OCI-M1 (cell line): ENCODE measurements around the gene SNAI3.

Source experiments
- DNase-seq: peaks from one replicate; lab custom pipeline; 2025; lab: John Stamatoyannopoulos, UW

Gene SNAI3

DNA sequence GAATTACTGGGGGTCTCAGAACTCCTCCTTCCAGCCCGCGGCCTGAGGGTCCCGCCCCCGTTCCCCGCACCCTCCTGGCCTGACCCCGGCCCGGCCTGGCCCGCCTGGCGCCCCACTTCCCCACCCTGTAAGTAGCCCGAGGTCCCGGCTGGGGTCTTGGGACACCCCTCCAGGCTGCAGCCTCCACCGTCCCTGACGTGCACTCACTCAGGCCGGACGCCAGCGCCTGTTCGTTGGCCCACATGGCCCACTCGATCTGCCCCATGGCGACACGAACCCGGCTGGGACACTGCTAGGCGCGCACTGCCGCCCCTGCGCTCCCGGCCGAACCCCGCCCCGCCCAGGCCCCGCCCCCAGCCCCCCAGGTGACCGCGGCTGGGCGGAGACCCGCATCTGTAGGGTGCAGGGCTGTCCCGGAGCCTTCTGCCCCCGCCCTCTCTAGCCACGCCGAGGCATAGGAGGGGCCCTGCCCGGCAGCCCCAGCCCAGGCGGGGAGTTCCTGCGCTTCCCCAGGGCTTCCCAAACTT lies 35.5 kb downstream of the SNAI3 start, which contains the start of gene CYBA:
TSS of gene CYBA (minus strand) at position 305 of the 527 bp plus-strand sequence. CDS start at position 265, 40 bp downstream.
- DNase-seq = peak; percentile 68

DNA sequence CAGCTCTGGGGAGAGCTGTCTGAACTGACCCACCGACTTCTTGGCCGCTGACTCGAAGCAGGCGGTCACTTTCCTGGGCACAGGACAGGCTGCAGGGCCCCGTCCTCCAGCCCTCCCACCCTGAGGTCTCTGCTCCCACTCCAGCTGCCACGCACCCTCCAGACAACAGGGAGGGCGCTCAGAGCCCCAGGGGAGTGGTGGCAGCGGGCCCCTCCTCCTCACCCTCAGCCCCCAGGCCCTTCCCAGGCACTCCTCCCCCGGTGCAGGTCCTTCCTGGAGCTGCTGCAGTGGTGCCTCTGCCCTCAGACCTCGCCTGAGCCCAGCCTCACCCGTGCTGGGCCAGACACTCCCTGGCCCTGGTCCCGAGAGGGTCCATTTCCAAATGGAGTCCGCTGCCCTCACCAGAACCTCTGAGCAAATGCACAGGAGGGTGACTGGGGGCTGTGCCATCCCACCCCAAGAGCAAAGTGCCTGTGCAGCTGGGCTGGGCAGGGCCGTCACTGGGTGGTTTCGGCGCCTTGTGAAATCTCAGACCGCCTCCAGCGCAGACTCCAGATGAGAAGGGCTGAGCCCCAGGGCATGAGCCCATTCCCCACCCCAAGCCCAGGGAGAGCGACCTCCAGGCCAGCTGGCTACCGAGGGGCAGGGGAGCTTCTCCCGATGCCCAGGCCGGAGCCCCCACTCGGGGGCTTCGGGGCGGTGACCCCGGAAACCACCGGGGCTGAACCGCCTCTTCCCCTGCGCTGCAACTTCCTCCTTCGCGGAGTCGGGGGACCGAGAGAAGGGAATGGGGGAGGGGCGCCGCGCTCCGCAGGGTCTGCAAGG lies 36.2 kb downstream of the SNAI3 start:
- DNase-seq = peak; percentile 64

DNA sequence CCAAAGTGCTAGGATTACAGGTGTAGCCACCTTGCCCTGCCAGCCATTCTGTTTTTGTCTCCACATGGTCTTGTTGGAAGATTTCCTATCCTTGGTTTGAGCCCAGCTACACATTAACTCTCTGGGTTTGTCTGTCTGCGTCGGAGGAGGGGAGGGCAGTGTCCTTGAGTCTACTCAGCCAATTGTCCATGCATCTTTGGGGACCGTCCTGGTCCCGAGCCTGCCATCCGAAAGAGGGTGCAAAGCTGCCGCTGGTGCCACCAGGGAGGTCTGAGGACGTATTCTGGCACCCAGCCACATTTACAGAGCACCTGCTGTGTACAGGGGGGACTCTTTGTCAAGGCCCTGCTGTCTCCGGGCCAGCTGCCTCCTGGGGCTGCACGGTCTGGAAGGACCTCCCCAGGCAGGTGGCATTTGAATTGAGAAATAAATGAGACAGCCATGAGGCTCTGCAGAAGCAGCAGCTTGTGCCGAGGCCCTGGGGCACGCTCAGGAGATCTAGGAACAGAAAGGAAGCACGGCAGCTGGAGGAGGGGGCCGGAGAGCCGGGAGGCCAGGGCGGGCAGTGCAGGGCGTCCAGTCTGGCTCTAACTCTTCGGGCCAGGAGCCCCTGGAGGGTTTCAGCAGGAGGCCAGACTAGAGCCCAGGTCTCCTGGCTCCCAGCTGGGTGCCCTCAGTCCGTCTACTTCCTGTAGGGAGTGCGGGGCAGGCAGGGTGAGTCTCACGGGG lies 36.9 kb downstream of the SNAI3 start:
- no peak for DNase-seq

DNA sequence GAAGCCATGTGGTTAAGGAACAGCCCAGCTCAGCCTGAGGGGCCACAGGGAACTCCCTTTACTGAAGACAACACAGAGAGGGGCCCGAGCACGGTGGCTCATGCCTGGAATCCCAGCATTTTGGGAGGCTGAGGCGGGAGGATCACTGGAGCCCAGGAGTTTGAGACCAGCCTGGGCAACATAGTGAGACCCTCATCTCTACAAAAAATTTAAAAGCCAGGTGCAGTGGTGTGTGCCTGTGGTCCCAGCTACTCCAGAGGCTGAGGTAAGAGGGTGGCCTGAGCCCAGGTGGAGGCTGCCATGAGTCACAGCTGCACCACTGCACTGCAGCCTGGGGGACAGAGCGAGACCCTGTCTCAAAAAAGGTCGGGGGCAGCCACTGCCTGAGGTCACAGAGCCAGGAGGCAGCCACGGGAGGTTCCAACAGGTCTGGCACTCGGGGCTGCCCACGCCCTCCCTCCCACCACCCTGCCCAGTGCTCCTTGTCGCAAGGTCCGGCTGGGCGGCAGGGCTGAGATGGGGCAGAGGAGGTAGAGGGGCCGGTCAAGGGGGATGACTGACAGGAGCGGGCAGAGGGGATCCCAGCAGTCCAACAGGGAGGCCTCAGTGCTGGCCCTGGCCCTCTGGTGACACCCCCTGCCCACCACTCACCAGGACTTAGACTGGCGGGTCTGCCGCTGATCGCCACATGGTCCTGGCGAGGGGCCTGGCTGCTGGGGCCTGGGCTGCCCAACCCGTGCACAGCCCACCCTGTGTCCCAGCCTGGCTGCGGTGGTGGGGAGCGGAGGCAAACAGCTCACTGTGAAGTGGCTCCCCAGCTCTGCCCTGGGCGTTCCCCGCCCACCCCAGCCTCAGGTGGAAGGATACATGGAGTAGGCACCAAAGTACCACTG lies 38.9 kb downstream of the SNAI3 start:
- DNase-seq = no peak

DNA sequence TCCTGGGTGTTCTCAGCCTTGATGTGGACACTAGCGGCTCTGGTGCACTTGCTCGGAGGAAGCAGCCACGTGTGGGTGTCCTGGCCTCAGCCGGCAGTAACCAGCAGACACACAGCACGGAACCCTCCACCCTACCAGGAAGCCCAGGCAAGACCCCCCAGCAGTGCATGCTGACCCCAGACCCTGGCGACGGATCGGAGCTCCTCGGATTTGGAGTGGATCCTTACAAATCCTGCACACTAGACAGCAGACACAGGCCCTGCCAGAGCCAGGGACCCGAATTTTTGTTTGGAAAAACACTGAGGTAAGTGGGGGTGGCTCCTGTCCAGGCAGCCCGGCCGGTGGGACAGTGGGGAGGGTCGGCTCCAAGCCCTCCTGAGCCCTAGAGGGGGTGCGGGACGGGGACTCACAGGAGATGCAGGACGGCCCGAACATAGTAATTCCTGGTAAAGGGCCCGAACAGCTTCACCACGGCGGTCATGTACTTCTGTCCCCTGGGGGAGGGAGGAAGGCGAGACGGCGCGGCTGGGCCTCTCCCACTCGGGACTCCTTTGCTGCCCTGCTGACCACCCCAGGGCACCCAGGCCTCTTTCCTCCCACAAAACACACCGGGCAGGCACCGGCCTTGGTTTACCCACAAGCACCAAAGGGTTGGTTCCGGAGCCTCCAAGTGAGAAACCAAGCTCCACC lies 39.8 kb downstream of the SNAI3 start:
- DNase-seq = no peak

DNA sequence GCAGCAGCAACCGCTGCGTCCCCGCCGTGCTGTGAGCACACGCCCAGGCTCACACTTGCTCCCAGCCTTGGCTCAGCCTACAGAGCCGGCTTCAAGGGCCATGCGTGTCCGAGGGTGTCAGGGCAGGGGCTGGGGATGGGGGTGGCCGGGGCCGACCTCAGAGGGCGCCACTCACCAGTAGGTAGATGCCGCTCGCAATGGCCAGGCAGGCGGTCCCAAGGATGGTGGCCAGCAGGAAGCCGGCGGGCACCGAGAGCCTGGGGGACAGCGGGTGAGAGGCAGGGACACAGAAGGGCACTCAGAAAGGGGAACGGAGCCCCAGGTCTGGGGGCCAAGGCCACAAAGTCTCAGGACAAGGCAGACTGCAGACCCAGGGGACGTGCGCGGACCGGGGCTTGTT lies 40.4 kb downstream of the SNAI3 start:
- no peak for DNase-seq

DNA sequence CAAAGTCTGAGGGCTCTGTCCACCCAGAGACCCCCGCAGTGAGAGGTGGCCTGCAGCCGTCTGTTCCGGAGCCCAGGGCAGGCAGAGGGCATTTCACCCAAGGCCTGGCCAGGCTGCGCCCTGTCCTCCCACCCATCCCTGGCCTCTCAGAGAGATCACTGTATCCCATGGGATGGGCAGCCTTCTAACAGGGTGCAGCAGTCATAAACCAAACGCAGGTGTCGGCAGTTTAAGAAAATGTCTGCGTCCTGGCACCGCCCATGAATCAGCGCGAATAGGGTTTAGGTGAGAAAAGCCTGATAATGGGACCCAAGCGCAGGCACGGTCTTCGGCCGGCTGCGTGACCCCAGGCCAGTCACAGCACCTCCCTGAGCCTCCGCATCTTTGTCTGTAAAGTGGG lies 40.9 kb downstream of the SNAI3 start:
- DNase-seq = no peak

DNA sequence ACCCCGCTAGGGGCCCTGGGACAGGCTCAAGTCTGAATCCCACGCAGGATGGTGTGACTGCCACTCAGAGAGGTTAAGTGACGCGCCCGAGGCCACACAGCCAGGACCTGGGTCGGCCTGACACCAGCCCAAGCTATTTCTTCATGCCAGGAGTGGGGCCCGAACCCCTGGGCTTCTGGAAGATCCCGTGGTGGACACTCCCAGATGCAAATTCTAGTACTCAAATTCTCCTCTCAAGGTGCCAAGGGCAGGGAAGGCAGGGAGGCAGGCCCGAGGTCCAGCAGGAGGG lies 42.7 kb downstream of the SNAI3 start:
- DNase-seq = no peak

DNA sequence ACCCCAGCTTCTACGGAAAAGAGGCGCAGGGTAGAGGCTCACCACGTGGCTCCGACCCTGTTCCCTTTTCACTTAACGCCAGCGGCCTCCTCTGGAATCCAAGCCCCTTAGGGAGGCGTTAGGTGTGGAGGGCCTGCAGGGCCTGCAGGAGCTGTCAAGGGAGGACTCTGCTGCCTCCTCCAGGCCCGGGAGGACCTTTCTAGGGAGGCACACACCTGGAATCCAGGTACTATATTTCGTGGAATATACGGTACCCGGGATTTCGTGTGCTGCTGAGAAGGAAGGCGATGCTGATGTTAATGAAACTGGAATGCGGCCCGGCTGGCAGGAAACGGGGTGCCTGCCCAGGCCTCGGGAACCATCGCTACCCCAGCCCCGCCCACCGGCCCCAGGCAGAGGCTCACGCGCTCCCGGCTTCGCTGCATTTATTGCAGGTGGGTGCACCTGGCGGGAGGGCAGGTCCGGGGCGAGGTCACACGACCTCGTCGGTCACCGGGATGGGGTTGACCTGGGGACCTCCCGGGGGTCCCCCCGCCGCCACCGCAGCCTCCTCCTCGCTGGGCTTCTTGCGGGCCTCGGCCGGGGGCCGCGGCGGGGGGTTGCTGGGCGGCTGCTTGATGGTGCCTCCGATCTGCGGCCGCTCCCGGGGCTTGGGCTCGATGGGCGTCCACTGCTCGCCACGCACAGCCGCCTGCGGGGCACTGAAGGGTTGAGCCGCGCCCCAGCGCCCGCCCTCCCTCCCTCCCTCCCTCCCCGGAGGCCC lies 43.2 kb downstream of the SNAI3 start:
- no peak for DNase-seq

DNA sequence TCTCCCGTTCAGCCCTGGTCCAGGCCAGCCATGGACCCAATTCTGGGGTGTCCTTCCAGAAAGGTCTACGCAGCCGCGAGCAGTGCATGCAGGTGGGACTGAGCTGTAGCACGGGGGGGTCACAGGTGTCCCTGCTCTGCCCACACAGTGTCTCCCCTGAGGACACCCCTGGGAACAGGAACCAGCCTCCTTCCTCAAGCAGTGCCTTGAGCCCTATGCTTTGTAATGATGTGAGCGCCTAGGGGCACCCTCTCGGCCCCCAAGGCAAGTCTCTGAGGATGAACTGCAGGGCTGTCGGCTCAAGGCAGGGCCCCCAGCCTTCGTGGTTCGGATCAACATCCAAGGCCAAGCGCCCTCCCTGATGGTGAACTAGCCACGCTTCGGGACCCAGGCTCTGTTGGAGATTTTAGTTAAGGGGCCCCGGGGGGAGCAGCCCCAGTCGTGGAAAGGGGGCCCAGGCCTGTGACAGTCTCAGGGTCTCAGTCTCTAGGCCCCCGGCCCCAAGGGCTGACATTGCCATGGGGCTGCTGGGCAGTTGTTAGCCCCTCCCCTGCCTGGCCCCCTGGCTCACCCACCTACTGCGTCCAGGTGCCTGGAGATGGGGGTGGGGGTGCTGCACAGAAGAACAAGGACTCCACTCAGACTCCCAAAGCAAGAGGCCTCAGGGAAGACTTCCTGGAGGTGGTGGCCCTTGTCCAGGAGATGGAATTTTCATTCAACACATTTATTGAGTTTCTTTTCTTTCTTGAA lies 45.6 kb downstream of the SNAI3 start:
- DNase-seq = no peak

DNA sequence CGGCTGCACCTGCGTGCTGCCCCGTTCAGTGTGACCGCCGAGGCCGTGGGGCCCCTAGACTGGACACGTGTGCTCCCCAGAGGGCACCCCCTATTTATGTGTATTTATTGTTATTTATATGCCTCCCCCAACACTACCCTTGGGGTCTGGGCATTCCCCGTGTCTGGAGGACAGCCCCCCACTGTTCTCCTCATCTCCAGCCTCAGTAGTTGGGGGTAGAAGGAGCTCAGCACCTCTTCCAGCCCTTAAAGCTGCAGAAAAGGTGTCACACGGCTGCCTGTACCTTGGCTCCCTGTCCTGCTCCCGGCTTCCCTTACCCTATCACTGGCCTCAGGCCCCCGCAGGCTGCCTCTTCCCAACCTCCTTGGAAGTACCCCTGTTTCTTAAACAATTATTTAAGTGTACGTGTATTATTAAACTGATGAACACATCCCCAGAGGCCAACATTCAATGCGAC lies 46.2 kb downstream of the SNAI3 start:
- DNase-seq = no peak

DNA sequence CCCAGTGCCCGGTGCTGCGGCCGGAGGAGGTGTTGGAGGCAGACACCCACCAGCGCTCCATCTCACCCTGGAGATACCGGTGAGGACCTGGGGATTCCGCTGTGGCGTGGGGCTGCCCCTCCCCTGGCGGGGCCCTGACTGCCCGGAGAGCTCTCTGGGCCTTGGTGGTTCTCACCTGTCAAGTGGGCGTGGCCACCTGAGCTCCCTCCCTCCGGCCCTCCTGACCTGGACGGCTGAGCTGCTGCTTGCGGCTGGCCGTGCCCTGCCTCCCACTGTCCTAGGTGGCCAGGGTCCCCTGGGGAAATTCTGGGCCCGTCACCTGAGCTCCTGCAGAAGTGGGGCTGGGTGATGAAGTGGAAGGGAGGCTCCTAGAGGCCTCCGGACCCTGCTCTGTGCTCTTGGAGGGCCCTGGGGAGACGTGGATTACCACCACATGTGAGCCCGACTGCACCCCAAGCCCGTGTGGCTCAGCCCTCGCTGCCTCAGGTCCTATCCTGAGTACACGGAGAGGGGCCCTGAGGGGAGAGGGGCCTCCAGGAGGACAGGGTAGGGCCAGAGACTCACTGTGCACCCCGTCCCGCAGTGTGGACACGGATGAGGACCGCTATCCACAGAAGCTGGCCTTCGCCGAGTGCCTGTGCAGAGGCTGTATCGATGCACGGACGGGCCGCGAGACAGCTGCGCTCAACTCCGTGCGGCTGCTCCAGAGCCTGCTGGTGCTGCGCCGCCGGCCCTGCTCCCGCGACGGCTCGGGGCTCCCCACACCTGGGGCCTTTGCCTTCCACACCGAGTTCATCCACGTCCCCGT lies 46.9 kb downstream of the SNAI3 start:
- no peak for DNase-seq

DNA sequence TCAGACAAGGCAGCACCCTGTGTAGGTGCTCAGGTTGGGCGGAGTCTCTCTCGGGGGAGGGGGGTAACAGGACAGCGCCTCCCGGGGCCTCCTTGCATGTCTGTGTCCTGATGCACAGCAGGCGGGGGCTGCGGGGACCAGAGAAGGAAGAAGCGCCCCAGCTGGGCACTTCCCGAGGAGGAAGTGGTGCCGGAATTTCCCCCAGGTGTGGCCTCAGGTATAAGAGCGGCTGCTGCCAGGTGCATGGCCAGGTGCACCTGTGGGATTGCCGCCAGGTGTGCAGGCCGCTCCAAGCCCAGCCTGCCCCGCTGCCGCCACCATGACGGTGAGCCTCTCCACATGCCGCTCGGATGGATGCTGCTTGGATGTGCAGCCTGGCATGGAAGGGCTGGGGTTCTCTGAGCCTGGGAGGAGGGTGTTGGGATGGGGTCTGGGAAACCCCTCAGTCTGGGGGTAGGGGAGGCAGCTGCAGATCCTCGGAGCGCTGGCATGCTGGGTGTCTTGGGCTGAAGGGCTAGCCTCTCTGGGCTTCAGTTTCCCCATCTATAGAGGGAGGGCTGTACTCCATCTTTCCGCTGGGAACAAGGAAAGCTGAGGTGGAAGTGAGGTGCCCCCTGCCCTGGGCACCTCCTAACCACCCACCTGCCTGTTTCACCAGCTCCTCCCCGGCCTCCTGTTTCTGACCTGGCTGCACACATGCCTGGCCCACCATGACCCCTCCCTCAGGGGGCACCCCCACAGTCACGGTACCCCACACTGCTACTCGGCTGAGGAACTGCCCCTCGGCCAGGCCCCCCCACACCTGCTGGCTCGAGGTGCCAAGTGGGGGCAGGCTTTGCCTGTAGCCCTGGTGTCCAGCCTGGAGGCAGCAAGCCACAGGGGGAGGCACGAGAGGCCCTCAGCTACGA lies 47.7 kb downstream of the SNAI3 start, which contains the start of gene IL17C:
TSS of gene IL17C (plus strand) at position 250 of the 908 bp plus-strand sequence. CDS start at position 320, 70 bp downstream.
- DNase-seq = no peak

DNA sequence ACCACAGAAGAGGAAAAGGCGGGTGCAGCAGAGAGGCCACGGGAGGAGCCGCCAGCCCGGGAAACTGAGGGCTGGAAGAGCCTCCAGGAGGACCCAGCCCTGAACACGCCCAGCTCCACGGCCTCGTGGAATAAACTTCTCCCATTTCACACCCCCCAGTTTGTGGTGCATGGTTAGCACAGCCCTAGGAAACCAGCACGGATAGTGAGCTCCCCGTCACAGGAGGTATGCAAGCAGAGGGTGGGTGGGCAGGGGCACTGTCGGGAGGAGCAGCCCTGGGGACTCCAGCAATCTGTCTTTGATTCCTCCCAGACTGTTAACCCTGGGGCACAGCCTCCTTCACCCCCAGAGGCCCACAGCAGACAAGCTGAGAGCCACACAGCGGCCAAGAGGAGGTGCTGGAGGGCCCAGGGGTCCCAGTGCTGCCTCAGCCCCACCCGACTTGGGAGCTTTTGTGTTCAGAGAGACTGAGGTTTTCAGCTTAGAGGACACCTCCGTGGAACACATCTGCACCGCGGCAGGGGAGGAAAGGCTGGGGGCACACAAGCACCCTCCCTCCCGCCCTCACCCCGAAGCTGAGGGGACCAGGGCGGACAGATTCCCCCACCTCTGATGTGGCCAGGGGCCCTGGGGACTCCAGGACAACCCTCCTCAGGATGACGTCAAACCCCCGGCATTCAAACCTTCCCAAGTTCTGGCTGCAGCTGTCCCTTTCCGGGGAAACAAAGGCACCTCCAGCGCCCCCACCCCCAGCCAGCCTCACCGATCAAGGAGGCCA lies 49.6 kb downstream of the SNAI3 start:
- no peak for DNase-seq

DNA sequence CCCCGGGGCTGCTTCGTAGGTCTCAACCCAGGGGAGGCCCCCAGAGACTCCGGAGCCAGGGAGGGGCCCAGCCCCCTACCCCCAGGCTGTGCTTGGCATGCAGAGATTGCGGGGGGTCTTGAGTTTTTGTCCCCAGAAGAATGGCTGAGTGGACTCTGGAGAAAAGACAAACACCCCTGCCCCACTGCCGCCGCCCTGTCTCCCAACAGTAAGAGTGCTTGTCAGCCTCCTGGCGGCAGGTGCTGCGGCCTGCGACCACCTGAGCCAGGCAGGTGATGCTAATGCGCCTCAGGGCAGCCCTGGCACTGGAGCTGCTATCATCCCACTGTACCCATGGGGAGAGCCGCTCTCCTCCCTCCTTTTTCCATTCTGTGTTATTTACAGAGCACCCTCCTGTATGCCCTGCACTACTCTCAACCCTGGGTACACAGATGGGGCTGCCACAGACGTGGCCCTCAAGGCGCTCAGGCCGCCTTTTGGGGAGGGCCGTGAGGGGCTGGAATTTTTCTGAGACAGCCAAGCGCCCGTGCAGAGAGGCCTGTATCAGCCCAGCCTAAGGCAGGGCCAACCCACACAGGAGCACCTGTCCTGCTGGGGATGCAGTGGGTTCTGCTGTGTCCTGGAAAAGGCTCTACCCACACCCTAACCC lies 50.5 kb downstream of the SNAI3 start:
- DNase-seq = no peak

DNA sequence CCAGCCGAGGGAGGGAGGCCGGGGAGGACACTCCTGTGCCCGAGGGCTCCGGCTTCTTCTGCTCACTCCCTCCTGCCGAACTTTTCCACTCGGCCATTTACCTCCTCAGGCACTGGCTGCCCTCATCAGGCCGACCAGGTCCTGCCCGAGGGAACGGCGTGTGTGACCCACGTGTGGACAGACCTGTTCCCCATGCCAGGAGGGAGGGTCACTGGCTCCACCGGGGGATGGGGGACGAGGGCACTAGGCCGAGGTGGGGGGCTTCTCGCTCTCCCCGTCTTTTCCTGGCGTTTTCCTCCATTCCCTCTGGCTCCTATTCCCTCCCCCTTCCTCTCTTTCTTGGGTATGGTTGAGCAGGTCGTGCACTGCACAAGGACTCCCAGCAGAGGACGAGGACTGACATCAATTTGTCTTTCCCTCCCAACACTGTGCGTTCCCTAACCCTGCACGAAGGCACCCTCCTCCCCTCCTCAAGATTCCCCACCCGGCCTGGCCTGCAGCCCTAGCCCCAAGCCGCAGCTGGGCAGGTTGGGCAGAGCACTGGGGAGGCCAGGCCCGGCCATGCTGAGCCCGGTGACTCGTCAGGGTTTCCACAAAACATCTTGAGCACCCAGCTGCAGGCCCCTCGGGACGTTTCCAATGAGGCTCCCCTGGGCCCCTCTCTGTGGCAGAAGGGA lies 51.2 kb downstream of the SNAI3 start:
- DNase-seq = no peak
